ENCODE measurements around the gene VPS26C.

VPS26C gene

DNA sequence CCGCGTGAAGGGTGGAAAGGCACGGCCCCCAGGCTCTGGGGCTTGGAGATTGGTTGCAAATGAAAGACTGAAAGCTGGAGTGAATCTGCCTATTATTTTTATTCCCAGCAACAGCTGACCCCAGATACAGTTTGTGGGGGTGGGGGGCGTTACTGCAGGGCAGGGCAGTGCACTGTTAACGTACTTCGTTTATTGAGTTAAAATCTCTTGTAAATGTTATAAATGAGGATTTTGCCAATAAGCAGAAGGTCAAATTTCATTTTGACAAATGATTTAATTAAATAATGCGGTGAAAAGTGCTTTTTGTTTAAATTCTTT, 1.0 kb upstream of the VPS26C start:
- Histone ChIP-seq H3K4me2 (ENCODE audit: low read depth, low read length, poor library complexity, severe bottlenecking) (peak overlapping the region; percentile 73), H3K9ac (ENCODE audit: low read length) (peak overlapping the region; percentile 94), H2AFZ (ENCODE audit: low read depth, low read length, severe bottlenecking) (peak overlapping the region; percentile 84), H3K27me3 (ENCODE audit: low read length) (no peaks in the 10 kb centered on the region), H3K9me3 (ENCODE audit: insufficient read depth, low read length) (no peaks in the 10 kb centered on the region), H3K9me2 (replicated peaks; ENCODE audit: insufficient read depth, low read length) (no peaks in the 10 kb centered on the region), H3K36me3 (ENCODE audit: low read length) (no peaks in the 10 kb centered on the region), H3K27ac (ENCODE audit: low read depth, low read length) (peak overlapping the region; percentile 89), H4K20me1 (ENCODE audit: low read depth, low read length) (no peaks in the 10 kb centered on the region; the same call in 1 of the 2 replicates), H3K4me3 (ENCODE audit: insufficient read depth, low read length, poor library complexity, severe bottlenecking) (peak overlapping the region; percentile 87), H3F3A (ENCODE audit: insufficient read depth) (peaks cover 10% of the 10 kb centered on the region), H3K79me2 (ENCODE audit: insufficient read depth, low read length) (peaks cover 38% of the 10 kb centered on the region)
- TF ChIP-seq CTCF (IDR thresholded peaks at IDR 0.05; ENCODE audit: insufficient read depth, low read length, poor library complexity, severe bottlenecking): no peak
- no peak for TF ChIP-seq EZH2phosphoT487 (conservative IDR thresholded peaks at IDR 0.05; ENCODE audit: low read length)

DNA sequence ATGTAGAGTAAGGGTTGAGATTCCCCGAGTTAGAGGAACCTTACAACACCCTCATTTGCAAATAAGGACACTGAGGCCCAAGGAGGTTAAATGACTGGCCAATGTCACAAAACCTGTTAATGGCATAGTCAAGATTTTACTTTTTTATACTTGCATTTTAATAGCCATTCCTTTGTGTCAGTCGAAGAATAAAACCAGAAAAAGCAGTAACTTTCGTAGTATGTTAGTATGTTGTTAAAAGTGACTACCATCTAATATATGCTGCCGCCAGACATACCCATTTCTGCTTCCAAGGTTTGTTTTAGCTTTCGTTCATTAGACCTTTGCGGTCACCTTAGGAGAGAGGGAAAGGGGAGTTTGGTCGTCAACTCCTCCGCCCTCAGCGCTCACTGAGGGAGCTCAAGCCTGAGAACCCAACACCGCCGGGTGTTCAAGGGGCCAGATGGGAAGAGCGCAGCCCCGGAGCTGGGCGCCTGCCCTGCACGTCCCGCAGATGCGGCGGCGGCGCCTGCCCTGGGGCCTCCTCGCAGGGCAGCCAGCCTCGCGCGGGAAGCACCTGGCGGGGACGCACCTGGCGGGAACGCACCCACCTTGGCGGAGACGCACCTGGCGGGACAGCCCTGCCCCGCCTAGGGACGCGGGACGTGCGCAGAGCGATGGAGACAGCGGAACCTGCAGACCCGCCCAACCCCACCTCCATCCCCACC, 466 bp downstream of the VPS26C start:
- Histone ChIP-seq H3K36me3 (ENCODE audit: low read length) (no peaks in the 10 kb centered on the region), H2AFZ (ENCODE audit: low read depth, low read length, severe bottlenecking) (no peak overlapping the region), H3K9ac (ENCODE audit: low read length) (peak overlapping the region; percentile 72), H3K79me2 (ENCODE audit: insufficient read depth, low read length) (peaks cover 50% of the 10 kb centered on the region), H3K9me3 (ENCODE audit: insufficient read depth, low read length) (no peaks in the 10 kb centered on the region), H3K27me3 (ENCODE audit: low read length) (no peaks in the 10 kb centered on the region), H3F3A (ENCODE audit: insufficient read depth) (peaks cover 10% of the 10 kb centered on the region), H3K27ac (ENCODE audit: low read depth, low read length) (peak overlapping the region; percentile 89), H3K4me2 (ENCODE audit: low read depth, low read length, poor library complexity, severe bottlenecking) (peak overlapping the region; percentile 79), H3K9me2 (replicated peaks; ENCODE audit: insufficient read depth, low read length) (no peaks in the 10 kb centered on the region), H3K4me3 (ENCODE audit: insufficient read depth, low read length, poor library complexity, severe bottlenecking) (peak overlapping the region; percentile 61), H4K20me1 (ENCODE audit: low read depth, low read length) (no peaks in the 10 kb centered on the region; the same call in 1 of the 2 replicates)
- no peak for TF ChIP-seq CTCF (IDR thresholded peaks at IDR 0.05; ENCODE audit: insufficient read depth, low read length, poor library complexity, severe bottlenecking)
- TF ChIP-seq EZH2phosphoT487 (conservative IDR thresholded peaks at IDR 0.05; ENCODE audit: low read length): no peak

DNA sequence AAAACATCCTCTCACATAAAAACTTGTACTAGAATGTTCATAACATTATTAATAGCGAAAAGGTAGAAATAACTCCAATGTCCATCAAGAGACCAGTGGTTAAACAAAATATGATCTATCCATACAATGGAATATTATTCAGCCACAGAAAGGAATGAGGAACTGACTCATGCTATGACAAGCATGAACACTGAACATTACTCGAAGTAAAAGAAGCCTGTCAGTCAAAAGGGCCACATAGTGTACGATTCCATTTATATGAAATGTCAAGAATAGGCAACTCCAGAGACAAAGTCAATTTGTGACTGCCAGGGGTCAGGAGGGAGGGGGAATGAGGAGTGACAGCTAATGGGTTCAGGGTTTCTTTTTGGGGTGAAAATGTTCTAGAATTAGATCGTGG, 2.3 kb downstream of the VPS26C start:
- TF ChIP-seq EZH2phosphoT487 (conservative IDR thresholded peaks at IDR 0.05; ENCODE audit: low read length) (no peak), CTCF (IDR thresholded peaks at IDR 0.05; ENCODE audit: insufficient read depth, low read length, poor library complexity, severe bottlenecking) (no peak)
- Histone ChIP-seq H3K4me3 (ENCODE audit: insufficient read depth, low read length, poor library complexity, severe bottlenecking) (no peak overlapping the region), H3K27me3 (ENCODE audit: low read length) (no peaks in the 10 kb centered on the region), H3K27ac (ENCODE audit: low read depth, low read length) (no peak overlapping the region), H3K9me2 (replicated peaks; ENCODE audit: insufficient read depth, low read length) (no peaks in the 10 kb centered on the region), H3K9me3 (ENCODE audit: insufficient read depth, low read length) (no peaks in the 10 kb centered on the region), H3K9ac (ENCODE audit: low read length) (no peak overlapping the region), H3K4me2 (ENCODE audit: low read depth, low read length, poor library complexity, severe bottlenecking) (peak overlapping the region; percentile 79), H3K79me2 (ENCODE audit: insufficient read depth, low read length) (peaks cover 69% of the 10 kb centered on the region), H4K20me1 (ENCODE audit: low read depth, low read length) (no peaks in the 10 kb centered on the region; the same call in 1 of the 2 replicates), H3F3A (ENCODE audit: insufficient read depth) (peaks cover 10% of the 10 kb centered on the region), H2AFZ (ENCODE audit: low read depth, low read length, severe bottlenecking) (no peak overlapping the region), H3K36me3 (ENCODE audit: low read length) (0 out of 2 replicates have a peak, but pooled peaks cover 3% of the 10 kb centered on the region)
